ENCODE measurements around the gene GNG12. TPM values are rescaled to one million over a fixed set of nuclear protein-coding genes. Genes with fewer than 3 reads are reported as not detected.
A peak's percentile ranks its signal among the peaks of the same experiment; 100 is the strongest.

Gene GNG12
- polyA plus RNA-seq, 1 donor (not counting 4 experiments of a cell fraction or from before 2014, with no cell fraction given): 208 TPM

DNA sequence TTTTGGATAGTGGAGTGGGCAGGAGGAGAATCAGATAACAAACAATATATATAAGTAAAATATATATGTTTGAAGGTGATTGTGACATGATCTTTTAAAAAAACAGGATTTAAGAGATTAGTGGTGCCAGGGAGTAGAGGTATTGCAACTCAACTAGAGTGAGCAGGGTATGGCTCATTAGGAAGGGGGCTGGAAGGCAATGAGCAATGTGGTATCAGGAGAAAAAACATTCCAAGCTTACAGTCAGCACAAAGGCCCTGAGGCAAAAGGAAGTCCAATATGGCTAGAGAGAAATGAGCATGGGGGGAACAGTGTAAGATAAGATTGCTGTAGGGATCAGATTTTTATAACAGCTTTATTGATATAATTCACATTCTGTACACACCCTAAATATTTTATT, 153.6 kb downstream of the GNG12 start:
- no peak for DNase-seq (ENCODE audit: low read depth, low spot score)
- H3K4me1 ChIP-seq (ENCODE audit: control insufficient read depth, extremely low read depth, insufficient read depth, low read length): peaks cover 40% of the 10 kb centered on the region
- no peaks in the 10 kb centered on the region for H3K79me2 ChIP-seq (ENCODE audit: control insufficient read depth, insufficient read depth, low read length)
- no peaks in the 10 kb centered on the region for H3K9me3 ChIP-seq (ENCODE audit: control insufficient read depth, low read depth, low read length)
- H3K4me2 ChIP-seq (ENCODE audit: control insufficient read depth, extremely low read depth, insufficient read depth, low read depth, low read length): peak overlapping the region; percentile 8
- H2AFZ ChIP-seq (ENCODE audit: control insufficient read depth, low read length): no peak overlapping the region
- H3K27ac ChIP-seq (ENCODE audit: control insufficient read depth, insufficient read depth, low read length): peak overlapping the region; percentile 72
- no peak overlapping the region for H3K4me3 ChIP-seq (ENCODE audit: control insufficient read depth in 2 of 3, extremely low read depth in 1 of 3, insufficient read depth in 2 of 3, low read depth in 1 of 3, low read length in 3 of 3)
- H4K20me1 ChIP-seq (ENCODE audit: control insufficient read depth, extremely low read depth, insufficient read depth, low read length): no peaks in the 10 kb centered on the region
- no peak overlapping the region for H3K9ac ChIP-seq (ENCODE audit: control insufficient read depth, extremely low read depth, insufficient read depth, low read length)
- TF ChIP-seq, protein P1, sequence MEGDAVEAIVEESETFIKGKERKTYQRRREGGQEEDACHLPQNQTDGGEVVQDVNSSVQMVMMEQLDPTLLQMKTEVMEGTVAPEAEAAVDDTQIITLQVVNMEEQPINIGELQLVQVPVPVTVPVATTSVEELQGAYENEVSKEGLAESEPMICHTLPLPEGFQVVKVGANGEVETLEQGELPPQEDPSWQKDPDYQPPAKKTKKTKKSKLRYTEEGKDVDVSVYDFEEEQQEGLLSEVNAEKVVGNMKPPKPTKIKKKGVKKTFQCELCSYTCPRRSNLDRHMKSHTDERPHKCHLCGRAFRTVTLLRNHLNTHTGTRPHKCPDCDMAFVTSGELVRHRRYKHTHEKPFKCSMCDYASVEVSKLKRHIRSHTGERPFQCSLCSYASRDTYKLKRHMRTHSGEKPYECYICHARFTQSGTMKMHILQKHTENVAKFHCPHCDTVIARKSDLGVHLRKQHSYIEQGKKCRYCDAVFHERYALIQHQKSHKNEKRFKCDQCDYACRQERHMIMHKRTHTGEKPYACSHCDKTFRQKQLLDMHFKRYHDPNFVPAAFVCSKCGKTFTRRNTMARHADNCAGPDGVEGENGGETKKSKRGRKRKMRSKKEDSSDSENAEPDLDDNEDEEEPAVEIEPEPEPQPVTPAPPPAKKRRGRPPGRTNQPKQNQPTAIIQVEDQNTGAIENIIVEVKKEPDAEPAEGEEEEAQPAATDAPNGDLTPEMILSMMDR (optimal IDR thresholded peaks at IDR 0.05 in 1 of 3, IDR thresholded peaks at IDR 0.05 in 1 of 3, conservative IDR thresholded peaks at IDR 0.05 in 1 of 3; ENCODE audit: extremely low read depth in 1 of 3, insufficient read depth in 2 of 3, low read length in 3 of 3): no peak
- no peak for TF ChIP-seq EZH2 (IDR thresholded peaks at IDR 0.05; ENCODE audit: low read length)
- dilution Hi-C loops (cut with MboI; ENCODE audit: extremely low pct_ligation_motif_present, low sequenced_read_pairs): loop anchor here (25.0 kb wide), 1 partner anchor 142 kb away; no protein-coding TSS in a partner anchor
- no peaks in the 10 kb centered on the region for H3K27me3 ChIP-seq (ENCODE audit: control insufficient read depth, extremely low read depth, insufficient read depth, low read length)
- H3K36me3 ChIP-seq (ENCODE audit: control insufficient read depth in 2 of 2, extremely low read depth in 1 of 2, insufficient read depth in 2 of 2, low read length in 2 of 2): no peaks in the 10 kb centered on the region
- H3K9me1 ChIP-seq (ENCODE audit: control insufficient read depth, extremely low read depth, insufficient read depth, low read length): no peaks in the 10 kb centered on the region
- peak; percentile 62 for FAIRE-seq

DNA sequence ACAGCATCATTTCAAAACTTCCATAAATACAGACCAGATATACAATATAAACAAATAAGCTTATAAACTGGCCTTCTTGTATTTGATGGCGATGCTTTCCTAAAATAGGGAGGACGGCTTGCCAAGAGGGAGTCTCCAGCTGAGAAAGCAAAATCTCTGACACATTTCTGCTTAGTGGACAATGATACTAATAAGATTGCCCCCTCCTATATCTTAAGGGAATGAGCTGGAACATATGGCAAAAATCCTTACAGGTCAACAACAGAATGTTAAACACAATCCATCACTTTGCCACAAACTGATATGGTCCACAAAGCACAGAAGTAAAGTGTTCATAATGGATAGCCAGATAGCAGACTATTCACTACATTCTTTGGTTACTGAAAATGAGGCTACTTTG, 155.3 kb downstream of the GNG12 start:
- dilution Hi-C loops (cut with MboI; ENCODE audit: extremely low pct_ligation_motif_present, low sequenced_read_pairs): loop anchor here (25.0 kb wide), 1 partner anchor 141 kb away; no protein-coding TSS in a partner anchor
- FAIRE-seq: no peak
- Histone ChIP-seq H3K36me3 (ENCODE audit: control insufficient read depth in 2 of 2, extremely low read depth in 1 of 2, insufficient read depth in 2 of 2, low read length in 2 of 2) (no peaks in the 10 kb centered on the region), H3K9ac (ENCODE audit: control insufficient read depth, extremely low read depth, insufficient read depth, low read length) (no peak overlapping the region), H3K9me1 (ENCODE audit: control insufficient read depth, extremely low read depth, insufficient read depth, low read length) (no peaks in the 10 kb centered on the region), H3K4me3 (ENCODE audit: control insufficient read depth in 2 of 3, extremely low read depth in 1 of 3, insufficient read depth in 2 of 3, low read depth in 1 of 3, low read length in 3 of 3) (no peak overlapping the region), H3K27me3 (ENCODE audit: control insufficient read depth, extremely low read depth, insufficient read depth, low read length) (no peaks in the 10 kb centered on the region), H3K4me1 (ENCODE audit: control insufficient read depth, extremely low read depth, insufficient read depth, low read length) (peaks cover 27% of the 10 kb centered on the region), H3K9me3 (ENCODE audit: control insufficient read depth, low read depth, low read length) (no peaks in the 10 kb centered on the region), H3K4me2 (ENCODE audit: control insufficient read depth, extremely low read depth, insufficient read depth, low read depth, low read length) (no peak overlapping the region), H4K20me1 (ENCODE audit: control insufficient read depth, extremely low read depth, insufficient read depth, low read length) (no peaks in the 10 kb centered on the region), H3K27ac (ENCODE audit: control insufficient read depth, insufficient read depth, low read length) (no peak overlapping the region), H2AFZ (ENCODE audit: control insufficient read depth, low read length) (no peak overlapping the region), H3K79me2 (ENCODE audit: control insufficient read depth, insufficient read depth, low read length) (no peaks in the 10 kb centered on the region)
- DNase-seq (ENCODE audit: low read depth, low spot score): no peak
- TF ChIP-seq, protein P1 (optimal IDR thresholded peaks at IDR 0.05 in 1 of 3, IDR thresholded peaks at IDR 0.05 in 1 of 3, conservative IDR thresholded peaks at IDR 0.05 in 1 of 3; ENCODE audit: extremely low read depth in 1 of 3, insufficient read depth in 2 of 3, low read length in 3 of 3): no peak
- no peak for TF ChIP-seq EZH2 (IDR thresholded peaks at IDR 0.05; ENCODE audit: low read length)

All from keratinocyte (primary cell).